Ammon's horn (tissue), 1 donor: ENCODE results near the gene SLC39A6.
"Not testable (repeated sequence)": the region's sequence is repeated elsewhere in the genome, so short reads cannot be mapped to it uniquely, and the experiment has no call there.

Source experiments
- DNase-seq: peaks from one replicate; pipeline ENCODE4 v3.0.0-alpha.2; 2016; ENCODE audit warnings: low spot score

The SLC39A6 gene

GRCh38 chr18:36139245-36139644 is 10.1 kb upstream of the SLC39A6 start:
- DNase-seq, result no peak

- DNase-seq, result no peak
Observed at GRCh38 chr18:36135264-36135663, 6.1 kb upstream of the SLC39A6 start.

- DNase-seq, result no peak
Observed at GRCh38 chr18:36132756-36133155, 3.6 kb upstream of the SLC39A6 start.

- DNase-seq, result no peak
Observed at GRCh38 chr18:36131692-36132483, 2.7 kb upstream of the SLC39A6 start.

GRCh38 chr18:36130883-36131653 is 1.9 kb upstream of the SLC39A6 start:
- no peak for DNase-seq

GRCh38 chr18:36130039-36130831 is 1.1 kb upstream of the SLC39A6 start:
- no peak for DNase-seq

- no peak for DNase-seq
Observed at GRCh38 chr18:36128907-36129299, 237 bp downstream of the SLC39A6 start.

- DNase-seq, result peak; percentile 18
Observed at GRCh38 chr18:36128530-36128870, 640 bp downstream of the SLC39A6 start.

- DNase-seq, result no peak
Observed at GRCh38 chr18:36127836-36128529, 1.2 kb downstream of the SLC39A6 start.

- no peak for DNase-seq
Observed at GRCh38 chr18:36126668-36127067, 2.5 kb downstream of the SLC39A6 start.

- DNase-seq, result no peak
Observed at GRCh38 chr18:36124841-36125240, 4.3 kb downstream of the SLC39A6 start.

- DNase-seq, result no peak
Observed at GRCh38 chr18:36120297-36120696, 8.8 kb downstream of the SLC39A6 start.

- not testable (repeated sequence) for DNase-seq
Observed at GRCh38 chr18:36116771-36117170, 12.4 kb downstream of the SLC39A6 start.

GRCh38 chr18:36114738-36115137 is 14.4 kb downstream of the SLC39A6 start:
- DNase-seq, result no peak

- DNase-seq, result no peak
Observed at GRCh38 chr18:36114251-36114650, 14.9 kb downstream of the SLC39A6 start.

GRCh38 chr18:36112302-36112701 is 16.8 kb downstream of the SLC39A6 start:
- DNase-seq, result no peak

GRCh38 chr18:36109737-36110136 is 19.4 kb downstream of the SLC39A6 start:
- no peak for DNase-seq

GRCh38 chr18:36108601-36109000 is 20.5 kb downstream of the SLC39A6 start:
- no peak for DNase-seq

- no peak for DNase-seq
Observed at GRCh38 chr18:36108196-36108595, 20.9 kb downstream of the SLC39A6 start.

GRCh38 chr18:36107477-36107876 is 21.7 kb downstream of the SLC39A6 start:
- DNase-seq, result no peak

GRCh38 chr18:36104749-36105148 is 24.4 kb downstream of the SLC39A6 start:
- DNase-seq, result no peak

GRCh38 chr18:36101943-36102342 is 27.2 kb downstream of the SLC39A6 start:
- no peak for DNase-seq
